HG02970 (cell line): ENCODE data around the gene PLA2R1.
A peak's percentile ranks its signal among the peaks of the same experiment; 100 is the strongest.

Experiments used
- ATAC-seq: cut with Tn5 transposase; IDR thresholded peaks from one replicate; pipeline ENCODE4 v1.9.1; 2021; ENCODE audit warnings: mild to moderate bottlenecking, moderate library complexity, moderate number of reproducible peaks; ENCODE audit not compliant: unreplicated experiment, low FRiP score

The PLA2R1 gene

GRCh38 chr2:159902722-159903121 is 159.7 kb downstream of the PLA2R1 start:
- ATAC-seq: no peak

- no peak for ATAC-seq
These were observed 162.1 kb downstream of the PLA2R1 start for GRCh38 chr2:159900343-159900742.

GRCh38 chr2:159898441-159898840 is 164.0 kb downstream of the PLA2R1 start:
- no peak for ATAC-seq

GRCh38 chr2:159897720-159898119 is 164.7 kb downstream of the PLA2R1 start:
- no peak for ATAC-seq

- no peak for ATAC-seq
These were observed 165.3 kb downstream of the PLA2R1 start for GRCh38 chr2:159897081-159897480.

- ATAC-seq: peak; percentile 49
These were observed 167.0 kb downstream of the PLA2R1 start for GRCh38 chr2:159895258-159896065.

- no peak for ATAC-seq
These were observed 168.1 kb downstream of the PLA2R1 start for GRCh38 chr2:159894145-159894838.

- no peak for ATAC-seq
These were observed 169.2 kb downstream of the PLA2R1 start for GRCh38 chr2:159892990-159893810.

- ATAC-seq: no peak
These were observed 170.3 kb downstream of the PLA2R1 start for GRCh38 chr2:159891917-159892730.

GRCh38 chr2:159891267-159891588 is 171.2 kb downstream of the PLA2R1 start:
- no peak for ATAC-seq

- no peak for ATAC-seq
These were observed 171.7 kb downstream of the PLA2R1 start for GRCh38 chr2:159890551-159891266.

- ATAC-seq: no peak
These were observed 180.2 kb downstream of the PLA2R1 start for GRCh38 chr2:159882130-159882745.
